ENCODE measurements around the gene KLF16. TPM values are rescaled to one million over a fixed set of nuclear protein-coding genes. Genes with fewer than 3 reads are reported as not detected.
A peak's percentile ranks its signal among the peaks of the same experiment; 100 is the strongest.

The KLF16 gene
- total RNA-seq, 1 donor from 2014 or later, result 18.9 TPM

DNA sequence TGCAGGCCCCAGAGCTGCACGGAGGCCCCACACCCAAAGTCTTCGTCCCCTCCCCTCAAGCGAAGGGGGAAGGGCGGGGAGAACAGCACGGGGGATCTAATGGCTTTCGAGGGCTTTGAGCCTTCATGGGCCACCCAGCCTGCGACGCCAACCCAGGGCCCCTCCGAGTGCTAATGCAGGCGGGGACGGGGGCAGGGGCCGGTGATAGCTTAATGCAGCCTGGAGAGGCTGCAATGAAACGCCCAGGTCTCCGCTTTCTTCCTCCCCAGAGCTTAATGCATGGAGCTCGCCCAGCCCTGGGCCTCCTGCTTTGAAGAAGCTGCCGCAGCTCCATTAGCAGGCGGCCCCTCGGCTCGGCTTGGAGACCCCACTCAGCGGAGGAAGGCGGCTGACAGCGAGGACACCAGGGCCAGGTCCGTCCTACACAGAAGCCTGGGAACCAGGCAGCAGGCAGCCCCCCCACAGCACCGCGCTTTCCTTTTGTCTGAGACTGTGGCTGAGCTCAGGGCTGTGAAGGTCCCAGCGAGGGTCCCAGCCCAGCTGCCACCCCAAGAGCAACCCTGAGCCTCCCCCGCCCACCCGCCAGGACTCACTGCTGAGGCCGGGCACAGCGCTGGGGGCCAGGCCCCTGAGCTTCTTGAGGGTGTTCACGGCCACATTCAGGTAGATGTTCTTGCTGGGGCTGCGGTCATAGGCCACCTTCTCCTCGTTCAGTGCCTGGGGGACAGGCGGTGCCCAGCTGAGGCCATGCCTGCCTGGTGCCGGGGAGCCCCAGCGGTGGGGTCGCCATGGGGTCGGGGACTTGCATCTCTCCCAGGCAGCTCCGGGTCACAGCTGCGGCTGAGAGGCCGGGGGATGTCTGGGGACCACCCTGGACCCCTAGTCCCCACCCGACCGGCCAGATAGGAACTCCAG is 43.8 kb downstream of the KLF16 start:
- no peaks in the 10 kb centered on the region for H3K27me3 Mint-ChIP-seq (ENCODE audit: low read depth)
- no peaks in the 10 kb centered on the region for H3K4me1 Mint-ChIP-seq
- TF ChIP-seq CTCF (conservative IDR thresholded peaks at IDR 0.05), result no peak
- H3K9me3 Mint-ChIP-seq, result no peaks in the 10 kb centered on the region
- H3K27ac Mint-ChIP-seq (ENCODE audit: unreplicated experiment), result no peak overlapping the region
- DNase-seq (ENCODE audit: low read depth, low spot score), result no peak
- peaks cover 3% of the 10 kb centered on the region for H3K36me3 Mint-ChIP-seq (ENCODE audit: low read depth)
- no peak overlapping the region for H3K4me3 Mint-ChIP-seq

GRCh38 chr19:1818549-1819195 is 44.7 kb downstream of the KLF16 start:
- Mint-ChIP-seq H3K9me3 (no peaks in the 10 kb centered on the region), H3K4me1 (no peaks in the 10 kb centered on the region), H3K27ac (ENCODE audit: unreplicated experiment) (no peak overlapping the region), H3K27me3 (ENCODE audit: low read depth) (no peaks in the 10 kb centered on the region), H3K4me3 (no peak overlapping the region), H3K36me3 (ENCODE audit: low read depth) (peaks cover 3% of the 10 kb centered on the region)
- no peak for DNase-seq (ENCODE audit: low read depth, low spot score)
- no peak for TF ChIP-seq CTCF (conservative IDR thresholded peaks at IDR 0.05)

GRCh38 chr19:1817553-1818179 is 45.7 kb downstream of the KLF16 start:
- H3K27me3 Mint-ChIP-seq (ENCODE audit: low read depth), result peaks cover 5% of the 10 kb centered on the region
- peak overlapping the region; percentile 78 for H3K27ac Mint-ChIP-seq (ENCODE audit: unreplicated experiment)
- H3K9me3 Mint-ChIP-seq, result no peaks in the 10 kb centered on the region
- no peak overlapping the region for H3K4me3 Mint-ChIP-seq
- TF ChIP-seq CTCF (conservative IDR thresholded peaks at IDR 0.05), result no peak
- peaks cover 3% of the 10 kb centered on the region for H3K36me3 Mint-ChIP-seq (ENCODE audit: low read depth)
- H3K4me1 Mint-ChIP-seq, result peaks cover 6% of the 10 kb centered on the region
- no peak for DNase-seq (ENCODE audit: low read depth, low spot score)

DNA sequence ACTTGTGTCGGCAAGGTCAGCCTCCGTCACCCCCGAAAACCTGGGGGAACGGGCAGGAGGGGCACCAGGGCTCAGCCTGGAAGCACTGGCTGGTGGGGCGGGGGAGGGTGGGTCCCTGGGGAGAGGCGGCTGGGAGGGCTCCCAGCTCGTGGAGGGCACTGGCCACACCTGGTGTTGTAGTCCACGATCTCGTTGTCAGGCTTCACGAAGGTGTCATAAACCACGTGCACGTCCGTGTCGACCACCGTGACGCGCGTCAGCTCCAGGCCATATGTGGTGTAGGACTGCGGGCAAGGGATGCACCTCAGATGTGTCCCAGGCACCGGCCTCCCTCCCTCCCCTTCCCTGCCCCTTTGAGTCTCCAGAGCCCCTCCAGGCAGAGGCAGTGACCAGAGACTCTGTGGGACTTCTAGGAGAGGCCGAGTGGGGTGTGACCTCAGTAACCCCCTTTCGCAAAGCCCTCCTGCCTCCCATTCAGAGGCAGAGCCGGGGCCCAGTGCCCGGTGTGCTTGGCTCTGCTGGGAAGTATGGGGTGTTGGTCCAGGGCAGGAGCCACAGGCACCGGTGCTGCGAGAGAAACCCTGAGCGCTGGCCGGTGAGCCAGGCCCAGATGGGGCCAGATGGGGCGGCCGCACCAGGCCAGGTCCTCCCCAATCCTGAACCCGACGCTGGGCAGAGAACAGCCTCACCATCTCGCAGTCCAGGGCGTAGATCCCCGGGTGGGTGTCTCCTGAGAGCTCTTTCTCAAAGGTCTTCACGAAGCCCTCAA is 46.7 kb downstream of the KLF16 start:
- H3K9me3 Mint-ChIP-seq, result no peaks in the 10 kb centered on the region
- H3K4me1 Mint-ChIP-seq, result peaks cover 11% of the 10 kb centered on the region
- H3K27ac Mint-ChIP-seq (ENCODE audit: unreplicated experiment), result no peak overlapping the region
- no peak for TF ChIP-seq CTCF (conservative IDR thresholded peaks at IDR 0.05)
- peaks cover 3% of the 10 kb centered on the region for H3K36me3 Mint-ChIP-seq (ENCODE audit: low read depth)
- no peak for DNase-seq (ENCODE audit: low read depth, low spot score)
- peaks cover 8% of the 10 kb centered on the region for H3K27me3 Mint-ChIP-seq (ENCODE audit: low read depth)
- no peak overlapping the region for H3K4me3 Mint-ChIP-seq
